HG02610 (cell line): ENCODE data around the gene KLHL28.

ENCODE experiments used
- ATAC-seq: cut with Tn5 transposase; IDR thresholded peaks from one replicate; pipeline ENCODE4 v1.9.1; 2021; ENCODE audit warnings: mild to moderate bottlenecking, moderate library complexity; ENCODE audit not compliant: unreplicated experiment

The KLHL28 gene, protein sequence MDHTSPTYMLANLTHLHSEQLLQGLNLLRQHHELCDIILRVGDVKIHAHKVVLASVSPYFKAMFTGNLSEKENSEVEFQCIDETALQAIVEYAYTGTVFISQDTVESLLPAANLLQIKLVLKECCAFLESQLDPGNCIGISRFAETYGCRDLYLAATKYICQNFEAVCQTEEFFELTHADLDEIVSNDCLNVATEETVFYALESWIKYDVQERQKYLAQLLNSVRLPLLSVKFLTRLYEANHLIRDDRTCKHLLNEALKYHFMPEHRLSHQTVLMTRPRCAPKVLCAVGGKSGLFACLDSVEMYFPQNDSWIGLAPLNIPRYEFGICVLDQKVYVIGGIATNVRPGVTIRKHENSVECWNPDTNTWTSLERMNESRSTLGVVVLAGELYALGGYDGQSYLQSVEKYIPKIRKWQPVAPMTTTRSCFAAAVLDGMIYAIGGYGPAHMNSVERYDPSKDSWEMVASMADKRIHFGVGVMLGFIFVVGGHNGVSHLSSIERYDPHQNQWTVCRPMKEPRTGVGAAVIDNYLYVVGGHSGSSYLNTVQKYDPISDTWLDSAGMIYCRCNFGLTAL

DNA sequence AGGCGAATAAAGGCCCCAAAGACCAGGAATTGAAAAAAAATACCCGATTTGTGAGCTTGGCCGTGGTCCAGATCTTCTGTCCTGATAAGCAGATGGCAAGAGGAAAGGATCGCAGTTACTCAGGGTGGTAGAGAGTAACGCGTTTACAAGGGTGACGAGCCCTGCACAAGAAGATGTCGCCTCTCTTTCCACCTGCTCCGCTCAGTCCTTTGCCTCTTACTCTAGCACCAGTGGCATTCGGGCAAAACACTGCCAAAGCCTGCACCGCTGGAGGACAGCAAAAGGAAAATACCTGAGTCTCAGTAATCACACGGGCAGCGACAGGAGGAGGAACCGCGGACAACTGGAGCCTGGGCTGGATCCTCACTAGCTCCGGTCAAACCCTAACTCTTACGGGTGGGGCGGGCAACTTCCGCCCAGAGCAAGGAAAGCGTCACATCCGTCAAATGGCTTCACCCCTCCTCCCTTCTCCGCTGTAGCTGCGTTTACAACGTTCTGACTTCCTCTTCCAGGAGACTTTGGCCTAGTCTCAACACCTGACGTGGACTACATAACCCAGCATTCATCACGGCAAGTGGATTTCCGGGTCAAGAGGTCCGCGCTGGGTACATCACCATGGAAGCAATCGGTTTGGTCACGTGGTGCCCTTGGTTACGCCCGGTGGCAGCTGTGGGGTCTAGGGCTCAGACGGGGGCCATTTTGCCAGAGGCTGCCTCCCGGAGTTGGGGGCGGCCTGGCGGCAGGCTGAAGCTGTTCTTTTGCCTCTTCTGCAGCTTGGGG, at the start of gene KLHL28, which contains the start of gene TOGARAM1:
TSS of gene KLHL28 (minus strand) at position 394 of the 780 bp plus-strand sequence. CDS start 16,019 bp downstream, outside the sequence.
TSS of gene TOGARAM1 (plus strand) at position 637 of the 780 bp plus-strand sequence. CDS start 232 bp downstream, outside the sequence.
- peak; percentile 94 for ATAC-seq

DNA sequence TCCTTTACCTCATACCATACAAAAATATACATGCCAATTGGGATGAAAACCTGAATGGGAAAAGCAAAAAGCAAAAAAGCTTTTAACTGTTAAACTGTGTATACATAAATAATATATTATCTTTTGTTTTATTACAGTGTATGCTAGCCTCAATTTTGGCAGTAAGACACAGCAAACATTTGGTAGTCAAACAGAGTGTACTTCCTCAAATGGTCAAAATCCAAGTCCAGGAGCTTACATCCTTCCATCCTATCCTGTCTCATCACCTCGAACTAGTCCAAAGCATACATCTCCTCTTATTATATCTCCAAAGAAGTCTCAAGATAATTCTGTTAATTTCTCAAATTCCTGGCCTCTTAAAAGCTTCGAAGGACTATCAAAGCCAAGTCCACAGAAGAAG, 42.2 kb upstream of the KLHL28 start:
- no peak for ATAC-seq

- no peak for ATAC-seq
These were observed 34.1 kb upstream of the KLHL28 start for GRCh38 chr14:44995770-44996294.

DNA sequence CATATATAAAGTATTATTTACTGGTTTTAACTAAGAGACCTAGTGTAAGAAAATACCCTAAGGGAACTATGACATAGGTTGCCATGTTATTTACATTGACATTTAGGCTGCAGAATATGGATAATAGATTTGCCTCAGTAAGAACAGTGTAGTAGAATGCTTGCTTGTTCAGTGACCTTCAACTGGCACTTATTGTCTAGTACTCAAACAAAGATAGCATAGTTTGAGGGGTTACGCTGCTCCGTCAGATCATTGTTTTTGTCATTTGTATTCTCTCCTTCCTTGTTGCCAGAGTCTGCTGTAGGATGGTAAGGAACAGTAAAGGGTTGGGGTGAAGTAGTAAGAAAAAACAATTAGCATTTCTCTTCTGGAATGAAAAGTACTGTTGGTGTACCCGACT, 33.4 kb upstream of the KLHL28 start:
- ATAC-seq, result no peak

DNA sequence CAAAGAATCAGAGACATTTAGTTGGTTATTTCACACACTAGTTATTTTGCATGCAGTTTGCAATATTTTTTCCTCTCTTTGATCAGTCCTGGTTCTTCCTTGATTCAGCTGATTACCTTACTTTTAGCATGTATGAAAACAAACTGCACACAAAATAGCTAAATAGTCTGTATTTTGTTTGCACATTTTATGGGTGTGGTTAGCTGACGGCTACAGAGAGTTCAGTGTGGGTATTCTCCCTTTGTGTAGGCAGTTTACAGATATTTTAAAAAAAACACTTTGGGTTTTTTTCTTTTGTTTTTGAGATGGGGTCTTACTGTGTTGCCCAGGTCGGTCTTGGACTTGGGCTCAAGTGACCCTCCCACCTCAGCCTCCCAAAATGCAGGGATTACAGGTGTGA, 28.8 kb upstream of the KLHL28 start:
- no peak for ATAC-seq

- ATAC-seq, result no peak
These were observed 28.0 kb upstream of the KLHL28 start for GRCh38 chr14:44989497-44990440.

- no peak for ATAC-seq
These were observed 26.9 kb upstream of the KLHL28 start for GRCh38 chr14:44988694-44989093.

DNA sequence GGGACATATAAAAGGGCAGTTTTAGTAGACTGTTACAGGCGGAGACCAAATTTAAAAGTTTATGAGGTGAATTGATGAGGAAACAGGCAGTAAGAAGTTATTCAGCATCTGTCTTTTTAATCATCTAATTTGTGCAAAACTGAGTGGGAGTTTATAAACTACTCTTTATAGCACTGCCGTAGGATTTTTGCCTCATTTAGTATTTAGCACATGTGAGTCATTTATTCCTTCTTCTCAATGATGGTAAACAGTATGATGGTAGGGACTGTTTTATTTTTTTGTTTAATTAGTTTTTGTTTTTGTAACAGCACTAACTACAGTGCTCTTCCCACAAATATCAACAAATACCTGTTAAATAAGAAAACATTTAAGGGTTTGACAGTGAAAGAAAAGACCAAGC, 20.8 kb upstream of the KLHL28 start:
- ATAC-seq, result no peak

GRCh38 chr14:44981198-44981597, 19.5 kb upstream of the KLHL28 start:
- ATAC-seq, result no peak

DNA sequence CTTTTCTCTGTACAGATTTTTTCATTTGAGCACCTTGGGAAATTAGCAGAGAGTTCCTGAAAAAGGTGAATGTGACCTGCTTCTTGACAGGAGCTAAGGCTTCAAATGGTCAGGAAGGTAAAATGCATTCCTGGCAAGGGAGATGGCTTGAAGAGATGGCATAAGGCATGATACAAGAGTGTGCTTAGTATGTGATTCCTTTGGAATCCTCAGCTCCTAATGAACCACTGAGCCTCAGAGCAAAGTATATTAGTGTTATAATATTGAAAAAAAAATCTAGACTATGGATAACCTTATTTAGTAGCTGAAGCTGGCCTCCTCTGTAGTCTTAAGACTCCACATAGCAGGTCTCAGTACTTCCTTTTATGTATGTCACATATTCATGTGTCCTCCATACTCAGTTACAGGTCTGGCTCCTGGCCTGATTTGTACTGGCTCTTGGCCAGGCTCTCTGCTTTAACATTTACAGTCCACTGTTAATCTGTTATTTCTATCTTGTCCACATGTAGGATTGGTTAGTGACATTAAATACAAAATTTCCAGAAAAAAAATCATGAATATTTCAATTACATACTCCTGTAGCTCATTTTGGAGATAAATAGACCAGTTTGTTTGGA, 18.1 kb upstream of the KLHL28 start:
- no peak for ATAC-seq

- ATAC-seq, result no peak
These were observed 17.5 kb upstream of the KLHL28 start for GRCh38 chr14:44979273-44979672.

GRCh38 chr14:44971459-44971858, 9.7 kb upstream of the KLHL28 start:
- no peak for ATAC-seq

GRCh38 chr14:44970907-44971306, 9.2 kb upstream of the KLHL28 start:
- ATAC-seq, result peak; percentile 72

GRCh38 chr14:44968714-44969113, 7.0 kb upstream of the KLHL28 start:
- no peak for ATAC-seq

DNA sequence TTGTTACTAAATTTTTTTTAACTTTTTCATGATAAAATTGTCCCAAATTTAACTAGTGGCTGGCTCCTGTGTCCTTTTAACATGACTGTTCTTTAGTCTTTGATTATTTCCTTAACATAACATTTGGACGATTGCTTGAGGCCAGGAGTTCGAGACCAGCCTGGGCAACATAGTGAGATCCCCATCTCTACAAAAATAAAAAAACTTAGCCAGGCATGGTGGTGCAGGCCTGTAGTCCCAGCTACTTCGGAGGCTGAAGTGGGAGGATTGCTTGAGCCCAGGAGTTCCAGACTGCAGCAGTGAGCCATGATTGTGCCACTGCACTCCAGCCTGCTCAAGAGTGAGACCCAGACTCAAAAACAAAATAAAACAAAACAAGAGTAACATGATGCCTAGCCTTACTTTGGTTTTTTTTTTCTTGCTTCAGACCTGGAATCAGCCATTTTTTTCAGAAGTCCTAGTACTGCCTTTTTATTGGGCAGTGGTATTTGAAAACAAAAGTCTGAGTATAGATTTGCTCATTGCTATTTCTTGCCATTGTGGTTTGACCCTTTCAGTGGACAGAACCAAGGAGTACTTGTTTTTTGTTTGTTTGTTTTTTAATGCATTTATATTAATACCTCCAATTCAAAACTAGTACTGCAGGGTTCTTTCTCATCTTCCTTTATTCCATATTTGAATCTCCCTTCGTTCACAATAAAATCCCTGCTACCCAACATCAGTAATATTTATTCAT, 5.0 kb upstream of the KLHL28 start:
- no peak for ATAC-seq

GRCh38 chr14:44963775-44964380, 2.1 kb upstream of the KLHL28 start:
- ATAC-seq, result no peak

DNA sequence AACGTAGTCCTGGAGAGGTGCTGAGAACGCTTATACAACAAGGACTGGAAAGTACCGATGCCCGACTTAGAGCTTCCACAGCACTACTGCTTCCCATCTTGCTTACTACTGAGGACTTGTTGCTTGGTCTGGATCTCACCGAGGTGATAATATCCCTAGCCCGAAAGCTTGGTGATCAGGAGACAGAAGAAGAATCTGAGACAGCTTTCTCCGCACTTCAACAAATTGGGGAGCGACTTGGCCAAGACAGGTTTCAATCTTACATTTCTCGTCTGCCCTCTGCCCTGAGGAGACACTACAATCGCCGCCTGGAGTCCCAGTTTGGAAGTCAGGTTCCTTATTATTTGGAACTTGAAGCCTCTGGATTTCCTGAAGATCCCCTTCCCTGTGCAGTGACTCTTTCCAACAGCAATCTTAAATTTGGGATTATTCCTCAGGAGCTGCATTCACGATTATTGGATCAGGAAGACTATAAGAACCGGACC, 1.3 kb upstream of the KLHL28 start:
- ATAC-seq, result no peak

GRCh38 chr14:44962334-44963043, 742 bp upstream of the KLHL28 start:
- ATAC-seq, result peak; percentile 24
